Keratinocyte (primary cell): ENCODE results near the gene RGS9. TPM values are rescaled to one million over a fixed set of nuclear protein-coding genes. Genes with fewer than 3 reads are reported as not detected.

Source experiments
- DNase-seq: peaks from one replicate; pipeline ENCODE4 v3.0.0-alpha.2; 2011; ENCODE audit warnings: low read depth, missing footprints, low spot score
- FAIRE-seq: peaks from 2 replicates; lab custom pipeline; 2011; peaks lifted over from hg19 to GRCh38; lab: Jason Lieb, UNC
- H2AFZ ChIP-seq: 2 replicates; pipeline ENCODE4 v1.6.0; 2012; ENCODE audit warnings: low read length, control low read depth, inconsistent platforms; ENCODE audit not compliant: control insufficient read depth
- H3K27ac ChIP-seq: 2 replicates; pipeline ENCODE4 v1.5.1; 2011; ENCODE audit warnings: low read length; ENCODE audit not compliant: control insufficient read depth, insufficient read depth
- H3K27me3 ChIP-seq: 3 replicates; pipeline ENCODE4 v1.6.0; 2011; ENCODE audit warnings: low read length; ENCODE audit not compliant: control insufficient read depth, insufficient read depth; ENCODE audit errors: extremely low read depth
- H3K36me3 ChIP-seq, 2 experiments: 2 replicates in 1 of 2; 3 replicates in 1 of 2; pipeline ENCODE4 v1.5.1; 2011; ENCODE audit warnings: low read length in 2 of 2, mild to moderate bottlenecking in 1 of 2; ENCODE audit not compliant: control insufficient read depth in 2 of 2, insufficient read depth in 2 of 2; ENCODE audit errors: extremely low read depth in 1 of 2
- H3K4me1 ChIP-seq: 3 replicates; pipeline ENCODE4 v1.5.1; 2011; ENCODE audit warnings: low read length; ENCODE audit not compliant: control insufficient read depth, insufficient read depth; ENCODE audit errors: extremely low read depth
- H3K4me2 ChIP-seq: 3 replicates; pipeline ENCODE4 v1.6.0; 2011; ENCODE audit warnings: low read depth, low read length; ENCODE audit not compliant: control insufficient read depth, insufficient read depth; ENCODE audit errors: extremely low read depth
- H3K4me3 ChIP-seq, 3 experiments: fragments of 200-600 bp in 1 of 3; sonication (generic) in 1 of 3; 2 replicates in 2 of 3; 3 replicates in 1 of 3; pipeline ENCODE4 v1.5.1; 2011 to 2016; ENCODE audit warnings: low read length in 3 of 3, mild to moderate bottlenecking in 3 of 3, control low read depth in 2 of 3, inconsistent platforms in 1 of 3, low read depth in 1 of 3, mixed read lengths in 1 of 3, mixed run types in 1 of 3, moderate library complexity in 1 of 3; ENCODE audit not compliant: control insufficient read depth in 2 of 3, insufficient read depth in 2 of 3; ENCODE audit errors: extremely low read depth in 1 of 3
- H3K79me2 ChIP-seq: 2 replicates; pipeline ENCODE4 v1.6.0; 2012; ENCODE audit warnings: low read length; ENCODE audit not compliant: control insufficient read depth, insufficient read depth
- H3K9ac ChIP-seq: 3 replicates; pipeline ENCODE4 v1.6.0; 2011; ENCODE audit warnings: low read length; ENCODE audit not compliant: control insufficient read depth, insufficient read depth; ENCODE audit errors: extremely low read depth
- H3K9me1 ChIP-seq: 3 replicates; pipeline ENCODE4 v1.6.0; 2011; ENCODE audit warnings: low read length; ENCODE audit not compliant: control insufficient read depth, insufficient read depth; ENCODE audit errors: extremely low read depth
- H3K9me3 ChIP-seq: 2 replicates; pipeline ENCODE4 v1.5.1; 2012; ENCODE audit warnings: low read depth, low read length; ENCODE audit not compliant: control insufficient read depth
- H4K20me1 ChIP-seq: 3 replicates; pipeline ENCODE4 v1.6.0; 2011; ENCODE audit warnings: low read length; ENCODE audit not compliant: control insufficient read depth, insufficient read depth; ENCODE audit errors: extremely low read depth
- CTCF ChIP-seq, 3 experiments: IDR thresholded peaks in 1 of 3; conservative IDR thresholded peaks in 1 of 3; optimal IDR thresholded peaks in 1 of 3; 2 replicates in 2 of 3; 3 replicates in 1 of 3; pipeline versions ENCODE3 to v1.5.1; 2011; ENCODE audit warnings: low read length in 3 of 3, mild to moderate bottlenecking in 3 of 3, moderate library complexity in 2 of 3, control low read depth in 1 of 3, inconsistent platforms in 1 of 3; ENCODE audit not compliant: insufficient read depth in 2 of 3; ENCODE audit errors: extremely low read depth in 1 of 3
- EZH2 ChIP-seq: IDR thresholded peaks from one replicate; pipeline ENCODE4 v1.6.1; 2012; ENCODE audit warnings: inconsistent platforms, mild to moderate bottlenecking, low read length, moderate library complexity
- dilution Hi-C: fragments of 300-500 bp; cut with MboI; formaldehyde crosslinking; loops from one replicate; pipeline ENCODE4 v1.7.0; 2020; ENCODE audit warnings: low sequenced_read_pairs; ENCODE audit not compliant: extremely low pct_ligation_motif_present
- polyA plus RNA-seq, 5 experiments: library from polyadenylated mRNA; depleted of rRNA in 3 of 5; stranded (reverse) in 3 of 5; stranded (forward) in 1 of 5; unstranded in 1 of 5; fragments of >200 nt; gene quantifications; 1 replicate in 1 of 5; 2 replicates in 3 of 5; 3 replicates in 1 of 5; pipeline versions ENCODE4 v1.2.1 to v1.2.3, GENCODE V29; 2011 to 2012; ENCODE audit warnings: missing spikeins in 2 of 5, low read depth in 1 of 5, low replicate concordance in 1 of 5

The RGS9 gene
- polyA plus RNA-seq, 1 donor (not counting 4 experiments of a cell fraction or from before 2014, with no cell fraction given), result 4.8 TPM

GRCh38 chr17:65249774-65250173 lies 112.6 kb downstream of the RGS9 start:
- no peaks in the 10 kb centered on the region for H3K9me3 ChIP-seq
- no peak overlapping the region for H2AFZ ChIP-seq
- H3K79me2 ChIP-seq, result no peaks in the 10 kb centered on the region
- no peak overlapping the region for H3K27ac ChIP-seq
- dilution Hi-C loops, result no loop called here
- no peaks in the 10 kb centered on the region for H3K36me3 ChIP-seq
- H3K27me3 ChIP-seq, result no peaks in the 10 kb centered on the region
- no peak overlapping the region for H3K4me2 ChIP-seq
- H3K4me1 ChIP-seq, result no peaks in the 10 kb centered on the region
- no peak for FAIRE-seq
- DNase-seq, result no peak
- no peak for TF ChIP-seq CTCF (optimal IDR thresholded peaks at IDR 0.05 in 1 of 3, IDR thresholded peaks at IDR 0.05 in 1 of 3, conservative IDR thresholded peaks at IDR 0.05 in 1 of 3; ENCODE audit: extremely low read depth in 1 of 3, insufficient read depth in 2 of 3, low read length in 3 of 3)
- TF ChIP-seq EZH2, result no peak
- H3K9ac ChIP-seq, result no peak overlapping the region
- no peak overlapping the region for H3K4me3 ChIP-seq
- no peaks in the 10 kb centered on the region for H4K20me1 ChIP-seq
- H3K9me1 ChIP-seq, result no peaks in the 10 kb centered on the region

- no peak for FAIRE-seq
- DNase-seq, result no peak
- dilution Hi-C loops, result no loop called here
Observed at GRCh38 chr17:65254166-65254565, 117.0 kb downstream of the RGS9 start.

More at GRCh38 chr17:65254166-65254565, 117.0 kb downstream of the RGS9 start:
- Histone ChIP-seq H3K36me3 (no peaks in the 10 kb centered on the region), H3K27ac (no peak overlapping the region), H3K27me3 (no peaks in the 10 kb centered on the region), H3K4me2 (no peak overlapping the region), H3K79me2 (no peaks in the 10 kb centered on the region), H3K9me3 (no peaks in the 10 kb centered on the region), H3K4me1 (no peaks in the 10 kb centered on the region), H2AFZ (no peak overlapping the region), H3K9me1 (no peaks in the 10 kb centered on the region), H3K9ac (no peak overlapping the region), H3K4me3 (no peak overlapping the region), H4K20me1 (no peaks in the 10 kb centered on the region)
- TF ChIP-seq CTCF (optimal IDR thresholded peaks at IDR 0.05 in 1 of 3, IDR thresholded peaks at IDR 0.05 in 1 of 3, conservative IDR thresholded peaks at IDR 0.05 in 1 of 3; ENCODE audit: extremely low read depth in 1 of 3, insufficient read depth in 2 of 3, low read length in 3 of 3) (no peak), EZH2 (no peak)
